HG03457 (cell line): ENCODE measurements around the gene BTG4.

Experiments
- ATAC-seq: cut with Tn5 transposase; IDR thresholded peaks from one replicate; pipeline ENCODE4 v1.9.1; 2021; ENCODE audit warnings: moderate number of reproducible peaks; ENCODE audit not compliant: unreplicated experiment

BTG4 gene

GRCh38 chr11:111512296-111513239, at the start of gene BTG4:
Gene BTG4 (minus strand): TSS chr11:111512386. CDS start chr11:111498776, 13,610 bp downstream.
- no peak for ATAC-seq

GRCh38 chr11:111561791-111562325, 49.7 kb upstream of the BTG4 start:
- no peak for ATAC-seq

GRCh38 chr11:111561306-111561705, 49.1 kb upstream of the BTG4 start:
- no peak for ATAC-seq

- ATAC-seq: no peak
These were observed 48.6 kb upstream of the BTG4 start for GRCh38 chr11:111560800-111561199.

- no peak for ATAC-seq
These were observed 47.7 kb upstream of the BTG4 start for GRCh38 chr11:111559800-111560464.

GRCh38 chr11:111557425-111558111, 45.4 kb upstream of the BTG4 start:
- ATAC-seq: no peak

GRCh38 chr11:111555255-111555654, 43.1 kb upstream of the BTG4 start:
- no peak for ATAC-seq

- ATAC-seq: no peak
These were observed 42.3 kb upstream of the BTG4 start for GRCh38 chr11:111554532-111554931.

GRCh38 chr11:111550258-111550657, 38.1 kb upstream of the BTG4 start:
- ATAC-seq: no peak

- ATAC-seq: no peak
These were observed 37.6 kb upstream of the BTG4 start for GRCh38 chr11:111549869-111550203.

GRCh38 chr11:111549196-111549868, 37.1 kb upstream of the BTG4 start:
- no peak for ATAC-seq

GRCh38 chr11:111548525-111548924, 36.3 kb upstream of the BTG4 start:
- no peak for ATAC-seq

GRCh38 chr11:111542606-111543275, 30.6 kb upstream of the BTG4 start:
- no peak for ATAC-seq

GRCh38 chr11:111541254-111542061, 29.3 kb upstream of the BTG4 start:
- no peak for ATAC-seq

GRCh38 chr11:111540937-111541253, 28.7 kb upstream of the BTG4 start:
- ATAC-seq: no peak

GRCh38 chr11:111540114-111540936, 28.1 kb upstream of the BTG4 start, which contains the start of gene LAYN:
Gene LAYN (plus strand): TSS chr11:111540720. CDS start chr11:111540844, 124 bp downstream.
- no peak for ATAC-seq

GRCh38 chr11:111539426-111540113, 27.4 kb upstream of the BTG4 start:
- ATAC-seq: no peak
